Activated T-helper 2 cell treated with anti-CD3 and anti-CD28 coated beads, Interferon-gamma antibody, Interleukin-2, Interleukin-4, amounts not matched to agents 10 μg/mL and 5 μg/mL and 100 μg/mL, durations not matched to agents 14 hours and 24 hours and 36 hours (primary cell): ENCODE results near the gene ZSCAN30. TPM values are rescaled to one million over a fixed set of nuclear protein-coding genes. Genes with fewer than 3 reads are reported as not detected.

Source experiments
- DNase-seq: peaks from one replicate; pipeline ENCODE4 v3.0.0; 2021; ENCODE audit warnings: low spot score
- H3K27ac Mint-ChIP-seq: one replicate; pipeline ENCODE4 v1.8.0; 2021; ENCODE audit warnings: mixed read lengths
- H3K27me3 Mint-ChIP-seq: one replicate; pipeline ENCODE4 v1.8.0; 2021; ENCODE audit warnings: low read depth, mixed read lengths
- H3K36me3 Mint-ChIP-seq: one replicate; pipeline ENCODE4 v1.8.0; 2021; ENCODE audit warnings: low read depth, mixed read lengths
- H3K4me1 Mint-ChIP-seq: one replicate; pipeline ENCODE4 v1.8.0; 2021; ENCODE audit warnings: low read depth, mixed read lengths
- H3K4me3 Mint-ChIP-seq: one replicate; pipeline ENCODE4 v1.8.0; 2021; ENCODE audit warnings: low read depth, mild to moderate bottlenecking, moderate library complexity, mixed read lengths
- H3K9me3 Mint-ChIP-seq: one replicate; pipeline ENCODE4 v1.8.0; 2021; ENCODE audit warnings: mixed read lengths
- intact Hi-C: fragments of 100-400 bp; cut with micrococcal nuclease; formaldehyde crosslinking; loops from one replicate; pipeline ENCODE4 v1.15.1; 2023
- total RNA-seq: library from RNA; stranded (reverse); gene quantifications from 2 replicates; pipeline ENCODE4 v1.2.3, GENCODE V29; 2022

ZSCAN30 gene
- total RNA-seq, 1 donor from 2014 or later: 19.9 TPM

DNA sequence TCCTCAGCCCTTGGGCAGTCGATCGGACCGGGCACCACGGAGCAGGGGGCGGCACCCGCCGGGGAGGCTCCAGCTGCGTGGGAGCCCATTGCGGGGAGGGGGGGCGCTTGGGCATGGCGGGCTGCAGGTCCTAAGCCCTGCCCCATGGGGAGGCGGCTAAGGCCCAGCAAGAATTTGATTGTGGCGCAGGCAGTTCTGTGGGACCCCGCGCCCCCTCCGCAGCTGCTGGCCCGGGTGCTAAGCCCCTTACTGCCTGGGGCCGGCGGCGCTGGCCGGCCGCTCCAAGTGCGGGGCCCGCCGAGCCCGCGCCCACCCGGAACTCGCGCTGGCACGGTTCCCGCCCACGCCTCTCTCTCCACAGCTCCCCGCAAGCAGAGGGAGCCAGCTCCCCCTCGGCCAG, 18.4 kb downstream of the ZSCAN30 start:
- Mint-ChIP-seq H3K27me3 (no peaks in the 10 kb centered on the region), H3K36me3 (peaks cover 46% of the 10 kb centered on the region), H3K4me3 (no peak overlapping the region), H3K9me3 (peaks cover 56% of the 10 kb centered on the region), H3K27ac (no peak overlapping the region), H3K4me1 (peaks cover 3% of the 10 kb centered on the region)
- DNase-seq: no peak
- intact Hi-C loops: no loop called here

DNA sequence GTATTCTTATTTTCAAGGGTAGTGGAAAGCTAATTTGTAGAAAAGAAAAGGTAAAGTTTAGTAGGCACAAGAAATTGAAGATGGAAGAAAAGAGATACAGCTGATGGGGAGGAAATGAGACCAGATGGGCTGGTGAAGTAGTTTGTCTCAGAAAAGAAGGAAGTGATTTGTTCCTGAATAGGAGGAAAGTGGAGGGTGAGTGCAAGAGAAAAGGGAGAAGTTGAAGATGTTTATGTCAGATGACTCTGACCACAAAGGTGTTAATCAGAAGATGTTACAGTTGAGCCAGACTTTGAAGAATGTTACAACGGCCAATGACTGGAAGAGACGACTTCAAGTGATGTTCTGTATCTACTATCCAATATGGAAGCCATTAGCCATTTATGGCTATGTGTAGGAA, 21.2 kb downstream of the ZSCAN30 start:
- peaks cover 55% of the 10 kb centered on the region for H3K36me3 Mint-ChIP-seq
- intact Hi-C loops: loop anchor here (2.0 kb wide), 1 partner anchor 28 kb away; the partner anchor contains the start of gene ZNF397
- H3K27ac Mint-ChIP-seq: no peak overlapping the region
- peaks cover 5% of the 10 kb centered on the region for H3K4me1 Mint-ChIP-seq
- H3K27me3 Mint-ChIP-seq: no peaks in the 10 kb centered on the region
- DNase-seq: no peak
- peaks cover 46% of the 10 kb centered on the region for H3K9me3 Mint-ChIP-seq
- no peak overlapping the region for H3K4me3 Mint-ChIP-seq

DNA sequence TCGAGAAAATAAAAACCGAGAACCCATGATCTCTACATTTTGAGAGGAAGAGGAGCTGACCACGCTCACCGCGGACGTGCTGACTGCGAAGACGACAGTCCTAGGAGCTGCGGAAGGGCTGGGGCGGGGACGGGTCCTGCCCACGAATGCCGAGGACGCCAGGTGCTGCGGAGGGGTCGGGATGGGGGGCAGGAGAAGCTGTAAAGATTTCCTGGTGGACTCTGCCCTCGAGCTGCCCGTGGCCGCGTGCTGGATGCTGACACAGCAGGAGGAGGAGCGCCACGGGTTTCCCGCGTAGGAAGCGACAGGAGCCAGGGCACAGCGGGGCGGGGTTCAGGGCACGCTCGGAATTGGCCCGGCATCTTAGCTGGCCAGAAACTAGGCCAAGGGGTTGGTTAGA, 22.2 kb downstream of the ZSCAN30 start:
- peak overlapping the region; percentile 14 for H3K4me3 Mint-ChIP-seq
- H3K36me3 Mint-ChIP-seq: peaks cover 57% of the 10 kb centered on the region
- intact Hi-C loops: loop anchor here (2.0 kb wide), 1 partner anchor 27 kb away; the partner anchor contains the start of gene ZNF397
- no peak overlapping the region for H3K27ac Mint-ChIP-seq
- H3K27me3 Mint-ChIP-seq: no peaks in the 10 kb centered on the region
- H3K4me1 Mint-ChIP-seq: peaks cover 5% of the 10 kb centered on the region
- H3K9me3 Mint-ChIP-seq: peaks cover 39% of the 10 kb centered on the region
- DNase-seq: no peak

DNA sequence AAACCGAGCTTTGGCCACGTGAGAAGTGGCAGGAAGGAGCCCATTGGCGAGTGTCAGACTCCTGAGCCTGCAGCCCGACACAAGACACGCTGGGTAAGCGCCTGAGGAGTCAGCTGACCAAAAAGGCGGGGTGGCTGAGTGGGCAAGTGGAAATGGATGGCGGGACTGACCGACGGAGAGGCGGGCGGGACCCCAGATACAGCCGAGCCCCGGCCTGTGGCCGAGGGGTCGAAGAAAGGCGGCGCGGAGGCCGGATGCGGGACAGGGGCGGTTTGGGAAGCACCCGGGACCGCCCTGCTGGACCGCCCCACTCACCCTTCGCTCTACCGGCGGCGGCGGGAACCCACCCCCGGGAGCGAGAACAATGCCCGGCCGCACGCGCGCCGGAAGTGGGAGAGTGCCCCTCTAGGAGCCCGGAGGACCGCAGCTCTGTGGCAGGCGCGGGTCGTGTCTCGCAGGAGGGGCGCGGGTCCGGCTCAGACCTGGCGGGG, 22.8 kb downstream of the ZSCAN30 start:
- Mint-ChIP-seq H3K4me3 (peak overlapping the region; percentile 78), H3K36me3 (peaks cover 57% of the 10 kb centered on the region), H3K27me3 (no peaks in the 10 kb centered on the region), H3K9me3 (peaks cover 40% of the 10 kb centered on the region), H3K4me1 (peaks cover 5% of the 10 kb centered on the region), H3K27ac (peak overlapping the region; percentile 72)
- no peak for DNase-seq
- intact Hi-C loops: no loop called here

GRCh38 chr18:35264409-35264808, 25.6 kb downstream of the ZSCAN30 start:
- no peak overlapping the region for H3K4me3 Mint-ChIP-seq
- intact Hi-C loops: no loop called here
- no peak overlapping the region for H3K27ac Mint-ChIP-seq
- DNase-seq: no peak
- peaks cover 44% of the 10 kb centered on the region for H3K9me3 Mint-ChIP-seq
- H3K27me3 Mint-ChIP-seq: no peaks in the 10 kb centered on the region
- H3K36me3 Mint-ChIP-seq: peaks cover 73% of the 10 kb centered on the region
- peaks cover 5% of the 10 kb centered on the region for H3K4me1 Mint-ChIP-seq

DNA sequence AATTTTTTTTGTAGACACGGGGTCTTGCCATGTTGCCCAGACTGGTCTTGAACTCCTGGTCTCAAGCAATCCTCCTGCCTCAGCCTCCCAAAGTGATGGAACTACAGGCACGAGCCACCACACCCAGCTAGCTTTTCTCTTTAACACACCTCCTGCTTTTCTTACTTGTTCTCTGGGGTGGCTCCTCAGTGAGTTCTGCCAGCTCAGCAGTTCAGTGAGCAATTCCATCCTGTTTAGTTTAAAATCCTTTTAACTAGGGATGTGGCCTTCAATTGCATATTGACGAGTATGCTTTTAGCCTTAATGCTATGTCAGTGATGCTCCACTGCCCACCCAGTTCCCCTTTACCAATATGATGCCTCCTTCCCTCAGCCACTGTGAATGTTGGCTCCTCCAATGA, 33.1 kb downstream of the ZSCAN30 start:
- Mint-ChIP-seq H3K9me3 (peaks cover 54% of the 10 kb centered on the region), H3K4me3 (no peak overlapping the region), H3K4me1 (no peaks in the 10 kb centered on the region), H3K36me3 (peaks cover 83% of the 10 kb centered on the region), H3K27ac (no peak overlapping the region), H3K27me3 (no peaks in the 10 kb centered on the region)
- intact Hi-C loops: no loop called here
- no peak for DNase-seq

- Mint-ChIP-seq H3K27ac (no peak overlapping the region), H3K9me3 (peaks cover 65% of the 10 kb centered on the region), H3K36me3 (peaks cover 89% of the 10 kb centered on the region), H3K27me3 (no peaks in the 10 kb centered on the region), H3K4me1 (no peaks in the 10 kb centered on the region), H3K4me3 (no peak overlapping the region)
- no peak for DNase-seq
- intact Hi-C loops: no loop called here
These were observed 36.3 kb downstream of the ZSCAN30 start for GRCh38 chr18:35253655-35254287.

GRCh38 chr18:35252466-35252865, 37.6 kb downstream of the ZSCAN30 start:
- Mint-ChIP-seq H3K27ac (no peak overlapping the region), H3K36me3 (peaks cover 91% of the 10 kb centered on the region), H3K27me3 (no peaks in the 10 kb centered on the region), H3K4me3 (no peak overlapping the region), H3K4me1 (no peaks in the 10 kb centered on the region), H3K9me3 (peaks cover 67% of the 10 kb centered on the region)
- DNase-seq: no peak
- intact Hi-C loops: no loop called here

GRCh38 chr18:35248429-35248828, 41.6 kb downstream of the ZSCAN30 start:
- Mint-ChIP-seq H3K36me3 (peaks cover 96% of the 10 kb centered on the region), H3K9me3 (peaks cover 87% of the 10 kb centered on the region)

GRCh38 chr18:35247412-35248249, 42.4 kb downstream of the ZSCAN30 start:
- DNase-seq: no peak
- no peaks in the 10 kb centered on the region for H3K27me3 Mint-ChIP-seq
- peaks cover 84% of the 10 kb centered on the region for H3K9me3 Mint-ChIP-seq
- no peak overlapping the region for H3K4me3 Mint-ChIP-seq
- H3K4me1 Mint-ChIP-seq: peaks cover 3% of the 10 kb centered on the region
- intact Hi-C loops: no loop called here
- no peak overlapping the region for H3K27ac Mint-ChIP-seq
- H3K36me3 Mint-ChIP-seq: peaks cover 96% of the 10 kb centered on the region

More at GRCh38 chr18:35248429-35248828, 41.6 kb downstream of the ZSCAN30 start:
- no peak for DNase-seq
- no peak overlapping the region for H3K27ac Mint-ChIP-seq
- intact Hi-C loops: no loop called here
- H3K4me3 Mint-ChIP-seq: no peak overlapping the region
- peaks cover 3% of the 10 kb centered on the region for H3K4me1 Mint-ChIP-seq
- H3K27me3 Mint-ChIP-seq: no peaks in the 10 kb centered on the region

- Mint-ChIP-seq H3K9me3 (peaks cover 81% of the 10 kb centered on the region), H3K4me1 (peaks cover 5% of the 10 kb centered on the region), H3K27me3 (no peaks in the 10 kb centered on the region), H3K4me3 (no peak overlapping the region), H3K27ac (no peak overlapping the region), H3K36me3 (peaks cover 95% of the 10 kb centered on the region)
- DNase-seq: no peak
- intact Hi-C loops: no loop called here
These were observed 43.2 kb downstream of the ZSCAN30 start for GRCh38 chr18:35246831-35247230.

GRCh38 chr18:35245719-35246317, 44.2 kb downstream of the ZSCAN30 start:
- H3K4me3 Mint-ChIP-seq: no peak overlapping the region
- peaks cover 72% of the 10 kb centered on the region for H3K9me3 Mint-ChIP-seq
- H3K36me3 Mint-ChIP-seq: peaks cover 85% of the 10 kb centered on the region
- intact Hi-C loops: no loop called here
- H3K27me3 Mint-ChIP-seq: no peaks in the 10 kb centered on the region
- peaks cover 5% of the 10 kb centered on the region for H3K4me1 Mint-ChIP-seq
- no peak for DNase-seq
- H3K27ac Mint-ChIP-seq: no peak overlapping the region
